Heart left ventricle (tissue), 13 donors: ENCODE measurements around the gene DEGS1.

Experiments
- CTCF ChIP-seq, 12 donors: fragments of 200-600 bp; sonication (generic) in 4 of 12; IDR thresholded peaks; one replicate each; pipeline versions ENCODE4 v1.5.0 to v1.8.0; 2018 to 2022; ENCODE audit warnings: antibody characterized with exemption in 12 of 12, mild to moderate bottlenecking in 5 of 12
- POLR2A ChIP-seq, 2 donors: fragments of 450-650 bp; IDR thresholded peaks; one replicate each; pipeline ENCODE4 v1.6.1; 2017; ENCODE audit warnings: antibody characterized with exemption in 2 of 2, mild to moderate bottlenecking in 2 of 2, moderate library complexity in 2 of 2
- donor health status: ischemic (EF 13 %, LVEDD 7.1; RV severe dilation, severe dysfunction).
- donor health status: DM: no; HTN: yes; CAD: no.
- donor health status: DM: no; HTN: no; CAD: no.
- donor health status: ischemic (EF 25% LVEDD 6.9; RV normal size, moderate dysfunction).
- donor health status: ischemic (EF 25% LVEDD 5.7; RV mildly dilated, moderate dysfunction).
- donor health status: ischemic (EF 35%, LVEDD 5.7; RV mildly dilated, moderate dysfunction).
- donor health status: nonischemic (EF 11% LVEDD 7.7; RV severe dilation, severe dysfunction).
- donor health status: DM: yes; HTN: yes; CAD: no.
- donor health status: PGD.
- donor health status: ischemic (EF 29% LVEDD 5.4; RV normal size, mild dysfunction).
- donor health status: nonischemic (EF 23%, LVEDD 6.1; RV moderate dilation, normal function).

- TF ChIP-seq CTCF (IDR thresholded peaks at IDR 0.05), result no peak
- TF ChIP-seq POLR2A (IDR thresholded peaks at IDR 0.05), result no peak
These were observed 5.6 kb upstream of the DEGS1 start for GRCh38 chr1:224177356-224177999.
